Keratinocyte (primary cell): Measurements from ENCODE around the gene MAST1. TPM values are rescaled to one million over a fixed set of nuclear protein-coding genes. Genes with fewer than 3 reads are reported as not detected.

Experiments
- DNase-seq: peaks from one replicate; pipeline ENCODE4 v3.0.0-alpha.2; 2011; ENCODE audit warnings: low read depth, missing footprints, low spot score
- FAIRE-seq: peaks from 2 replicates; lab custom pipeline; 2011; peaks lifted over from hg19 to GRCh38; lab: Jason Lieb, UNC
- H2AFZ ChIP-seq: 2 replicates; pipeline ENCODE4 v1.6.0; 2012; ENCODE audit warnings: low read length, control low read depth, inconsistent platforms; ENCODE audit not compliant: control insufficient read depth
- H3K27ac ChIP-seq: 2 replicates; pipeline ENCODE4 v1.5.1; 2011; ENCODE audit warnings: low read length; ENCODE audit not compliant: control insufficient read depth, insufficient read depth
- H3K27me3 ChIP-seq: 3 replicates; pipeline ENCODE4 v1.6.0; 2011; ENCODE audit warnings: low read length; ENCODE audit not compliant: control insufficient read depth, insufficient read depth; ENCODE audit errors: extremely low read depth
- H3K36me3 ChIP-seq, 2 experiments: 2 replicates in 1 of 2; 3 replicates in 1 of 2; pipeline ENCODE4 v1.5.1; 2011; ENCODE audit warnings: low read length in 2 of 2, mild to moderate bottlenecking in 1 of 2; ENCODE audit not compliant: control insufficient read depth in 2 of 2, insufficient read depth in 2 of 2; ENCODE audit errors: extremely low read depth in 1 of 2
- H3K4me1 ChIP-seq: 3 replicates; pipeline ENCODE4 v1.5.1; 2011; ENCODE audit warnings: low read length; ENCODE audit not compliant: control insufficient read depth, insufficient read depth; ENCODE audit errors: extremely low read depth
- H3K4me2 ChIP-seq: 3 replicates; pipeline ENCODE4 v1.6.0; 2011; ENCODE audit warnings: low read depth, low read length; ENCODE audit not compliant: control insufficient read depth, insufficient read depth; ENCODE audit errors: extremely low read depth
- H3K4me3 ChIP-seq, 3 experiments: fragments of 200-600 bp in 1 of 3; sonication (generic) in 1 of 3; 2 replicates in 2 of 3; 3 replicates in 1 of 3; pipeline ENCODE4 v1.5.1; 2011 to 2016; ENCODE audit warnings: low read length in 3 of 3, mild to moderate bottlenecking in 3 of 3, control low read depth in 2 of 3, inconsistent platforms in 1 of 3, low read depth in 1 of 3, mixed read lengths in 1 of 3, mixed run types in 1 of 3, moderate library complexity in 1 of 3; ENCODE audit not compliant: control insufficient read depth in 2 of 3, insufficient read depth in 2 of 3; ENCODE audit errors: extremely low read depth in 1 of 3
- H3K79me2 ChIP-seq: 2 replicates; pipeline ENCODE4 v1.6.0; 2012; ENCODE audit warnings: low read length; ENCODE audit not compliant: control insufficient read depth, insufficient read depth
- H3K9ac ChIP-seq: 3 replicates; pipeline ENCODE4 v1.6.0; 2011; ENCODE audit warnings: low read length; ENCODE audit not compliant: control insufficient read depth, insufficient read depth; ENCODE audit errors: extremely low read depth
- H3K9me1 ChIP-seq: 3 replicates; pipeline ENCODE4 v1.6.0; 2011; ENCODE audit warnings: low read length; ENCODE audit not compliant: control insufficient read depth, insufficient read depth; ENCODE audit errors: extremely low read depth
- H3K9me3 ChIP-seq: 2 replicates; pipeline ENCODE4 v1.5.1; 2012; ENCODE audit warnings: low read depth, low read length; ENCODE audit not compliant: control insufficient read depth
- H4K20me1 ChIP-seq: 3 replicates; pipeline ENCODE4 v1.6.0; 2011; ENCODE audit warnings: low read length; ENCODE audit not compliant: control insufficient read depth, insufficient read depth; ENCODE audit errors: extremely low read depth
- CTCF ChIP-seq, 3 experiments: IDR thresholded peaks in 1 of 3; conservative IDR thresholded peaks in 1 of 3; optimal IDR thresholded peaks in 1 of 3; 2 replicates in 2 of 3; 3 replicates in 1 of 3; pipeline versions ENCODE3 to v1.5.1; 2011; ENCODE audit warnings: low read length in 3 of 3, mild to moderate bottlenecking in 3 of 3, moderate library complexity in 2 of 3, control low read depth in 1 of 3, inconsistent platforms in 1 of 3; ENCODE audit not compliant: insufficient read depth in 2 of 3; ENCODE audit errors: extremely low read depth in 1 of 3
- EZH2 ChIP-seq: IDR thresholded peaks from one replicate; pipeline ENCODE4 v1.6.1; 2012; ENCODE audit warnings: inconsistent platforms, mild to moderate bottlenecking, low read length, moderate library complexity
- dilution Hi-C: fragments of 300-500 bp; cut with MboI; formaldehyde crosslinking; loops from one replicate; pipeline ENCODE4 v1.7.0; 2020; ENCODE audit warnings: low sequenced_read_pairs; ENCODE audit not compliant: extremely low pct_ligation_motif_present
- polyA plus RNA-seq, 5 experiments: library from polyadenylated mRNA; depleted of rRNA in 3 of 5; stranded (reverse) in 3 of 5; stranded (forward) in 1 of 5; unstranded in 1 of 5; fragments of >200 nt; gene quantifications; 1 replicate in 1 of 5; 2 replicates in 3 of 5; 3 replicates in 1 of 5; pipeline versions ENCODE4 v1.2.1 to v1.2.3, GENCODE V29; 2011 to 2012; ENCODE audit warnings: missing spikeins in 2 of 5, low read depth in 1 of 5, low replicate concordance in 1 of 5

MAST1 gene
- polyA plus RNA-seq, 1 donor (not counting 4 experiments of a cell fraction or from before 2014, with no cell fraction given) = 0.13 TPM

- H3K79me2 ChIP-seq = no peaks in the 10 kb centered on the region
- no peaks in the 10 kb centered on the region for H3K9me3 ChIP-seq
- no peak overlapping the region for H3K27ac ChIP-seq
- no peak for DNase-seq
- no peaks in the 10 kb centered on the region for H3K36me3 ChIP-seq
- dilution Hi-C loops = no loop called here
- H4K20me1 ChIP-seq = no peaks in the 10 kb centered on the region
- H3K4me1 ChIP-seq = peaks cover 22% of the 10 kb centered on the region
- no peak overlapping the region for H3K4me2 ChIP-seq
- H3K9ac ChIP-seq = no peak overlapping the region
- no peak for FAIRE-seq
- no peak overlapping the region for H2AFZ ChIP-seq
- H3K27me3 ChIP-seq = peaks cover 74% of the 10 kb centered on the region
- TF ChIP-seq CTCF (optimal IDR thresholded peaks at IDR 0.05 in 1 of 3, IDR thresholded peaks at IDR 0.05 in 1 of 3, conservative IDR thresholded peaks at IDR 0.05 in 1 of 3; ENCODE audit: extremely low read depth in 1 of 3, insufficient read depth in 2 of 3, low read length in 3 of 3) = no peak
- no peak for TF ChIP-seq EZH2
- no peak overlapping the region for H3K4me3 ChIP-seq
- no peaks in the 10 kb centered on the region for H3K9me1 ChIP-seq
These were observed 1.8 kb upstream of the MAST1 start for GRCh38 chr19:12836529-12836863.

- DNase-seq = peak; percentile 54
- Histone ChIP-seq H3K9ac (no peak overlapping the region), H3K4me1 (peaks cover 22% of the 10 kb centered on the region), H3K27me3 (peaks cover 77% of the 10 kb centered on the region), H3K9me3 (no peaks in the 10 kb centered on the region), H2AFZ (no peak overlapping the region), H3K4me3 (no peak overlapping the region), H3K79me2 (no peaks in the 10 kb centered on the region), H3K27ac (no peak overlapping the region), H3K9me1 (no peaks in the 10 kb centered on the region), H3K4me2 (peak overlapping the region; percentile 48), H3K36me3 (no peaks in the 10 kb centered on the region), H4K20me1 (no peaks in the 10 kb centered on the region)
- no peak for FAIRE-seq
- dilution Hi-C loops = no loop called here
- no peak for TF ChIP-seq EZH2
- no peak for TF ChIP-seq CTCF (optimal IDR thresholded peaks at IDR 0.05 in 1 of 3, IDR thresholded peaks at IDR 0.05 in 1 of 3, conservative IDR thresholded peaks at IDR 0.05 in 1 of 3; ENCODE audit: extremely low read depth in 1 of 3, insufficient read depth in 2 of 3, low read length in 3 of 3)
These were observed 1.1 kb upstream of the MAST1 start for GRCh38 chr19:12837225-12837624.
